HG03575 (cell line): Measurements from ENCODE around the gene FXYD7.
"Not testable (repeated sequence)": the region's sequence is repeated elsewhere in the genome, so short reads cannot be mapped to it uniquely, and the experiment has no call there.

Experiments used
- ATAC-seq: cut with Tn5 transposase; IDR thresholded peaks from one replicate; pipeline ENCODE4 v1.9.1; 2021; ENCODE audit not compliant: unreplicated experiment, insufficient number of reproducible peaks, low FRiP score; ENCODE audit errors: extremely low read depth

The FXYD7 gene

GRCh38 chr19:35177377-35178274 lies 34.6 kb downstream of the FXYD7 start:
- ATAC-seq, result no peak

GRCh38 chr19:35178701-35179100 lies 35.6 kb downstream of the FXYD7 start:
- ATAC-seq, result no peak

DNA sequence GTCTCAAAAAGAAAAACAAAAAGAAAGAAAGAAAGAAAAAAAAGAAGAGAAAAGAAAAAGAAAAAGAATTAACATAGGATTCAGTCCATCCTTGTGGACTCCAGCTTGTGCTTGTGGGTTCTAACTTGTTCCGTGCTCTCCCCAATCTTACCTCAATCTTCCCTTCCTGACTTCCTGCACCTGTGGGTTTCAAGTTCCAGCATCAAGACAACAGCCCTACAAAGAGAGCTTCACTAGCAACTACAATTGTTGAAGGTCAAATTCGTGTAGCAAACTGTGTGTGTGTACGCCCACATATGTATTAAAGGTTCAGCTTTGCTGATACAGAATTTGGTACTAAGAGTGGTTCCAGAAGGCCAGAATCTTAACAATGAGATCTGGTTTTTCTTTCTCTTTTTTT lies 36.8 kb downstream of the FXYD7 start:
- no peak for ATAC-seq

DNA sequence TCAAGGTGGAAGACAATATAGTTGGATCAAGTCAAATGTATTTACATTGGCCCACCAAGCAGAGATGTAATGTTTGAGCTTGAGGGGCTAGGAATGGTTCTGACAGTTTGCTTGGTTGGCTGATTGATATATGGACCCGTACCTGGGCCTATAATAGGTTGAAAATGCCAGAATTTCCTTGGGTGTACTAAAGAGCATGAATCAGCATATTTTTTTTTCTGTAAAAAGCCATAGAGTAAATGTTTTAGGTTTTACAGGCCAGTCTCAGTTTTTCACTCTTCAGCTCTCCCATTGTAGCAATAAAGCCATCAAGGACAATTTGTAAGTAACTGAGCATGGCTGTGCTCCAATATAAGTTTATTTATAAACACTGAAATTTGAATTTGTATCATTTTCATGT lies 38.3 kb downstream of the FXYD7 start:
- ATAC-seq, result no peak

DNA sequence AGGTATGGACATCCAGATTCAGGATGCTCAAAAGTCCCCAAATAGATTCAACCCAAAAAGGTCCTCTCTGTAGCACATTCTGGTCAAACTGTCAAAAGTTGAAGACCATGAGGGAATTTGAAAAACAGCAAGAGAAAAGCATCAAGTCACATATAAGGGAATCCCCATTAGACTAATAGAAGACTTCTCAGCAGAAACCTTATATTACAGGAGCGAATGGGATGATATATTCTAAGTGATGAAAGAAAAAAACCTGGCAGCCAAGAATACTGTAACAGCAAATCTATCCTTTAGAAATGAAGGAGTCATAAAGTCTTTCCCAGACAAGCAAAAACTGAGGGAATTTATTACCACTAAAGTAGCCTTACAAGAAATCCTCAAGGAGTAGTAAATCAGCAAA lies 41.2 kb downstream of the FXYD7 start:
- no peak for ATAC-seq

- ATAC-seq, result no peak
Measured at GRCh38 chr19:35184884-35185283, 41.8 kb downstream of the FXYD7 start.

GRCh38 chr19:35194012-35194984 lies 51.2 kb downstream of the FXYD7 start:
- ATAC-seq, result no peak

DNA sequence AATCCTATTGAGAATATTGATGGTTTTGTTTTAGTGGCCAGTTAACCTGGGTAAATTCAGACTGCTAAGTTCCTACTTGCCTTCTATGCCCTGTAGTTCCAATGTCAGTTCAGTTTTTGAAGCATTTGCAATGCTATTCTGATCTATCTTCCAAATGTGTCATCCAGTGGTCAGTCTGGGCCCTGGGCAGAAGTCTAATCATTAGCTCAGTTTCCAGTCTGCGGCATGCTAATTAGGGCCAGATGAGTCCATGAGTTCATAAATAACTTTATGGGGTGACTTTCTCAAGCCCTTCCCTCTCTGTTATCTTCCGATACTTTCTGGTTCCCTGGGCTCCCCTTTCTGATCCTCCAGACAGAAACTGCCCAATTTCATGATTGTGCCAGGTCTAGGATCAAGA lies 52.8 kb downstream of the FXYD7 start:
- no peak for ATAC-seq

DNA sequence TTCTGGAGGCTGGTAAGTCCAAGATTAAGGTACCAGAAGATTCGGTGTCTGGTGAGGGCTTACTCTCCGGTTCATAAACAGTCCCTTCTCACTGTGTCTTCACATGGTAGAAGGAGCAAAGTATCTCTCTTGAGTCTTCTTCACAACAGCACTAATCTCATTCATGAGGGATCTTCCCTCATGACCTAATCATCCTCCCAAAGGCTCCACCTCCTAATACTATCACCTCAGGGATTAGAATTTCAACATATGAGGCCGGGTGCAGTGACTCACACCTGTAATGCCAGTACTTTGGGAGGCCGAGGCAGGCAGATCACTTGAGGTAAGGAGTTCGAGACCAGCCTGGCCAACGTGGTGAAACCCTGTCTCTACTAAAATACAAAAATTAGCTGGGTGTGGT lies 53.8 kb downstream of the FXYD7 start:
- not testable (repeated sequence) for ATAC-seq

- ATAC-seq, result no peak
Measured at GRCh38 chr19:35199481-35199880, 56.4 kb downstream of the FXYD7 start.

- ATAC-seq, result no peak
Measured at GRCh38 chr19:35202722-35203688, 60.0 kb downstream of the FXYD7 start.
